Measurements from ENCODE around the gene PCDHA1.
A peak's percentile ranks its signal among the peaks of the same experiment; 100 is the strongest.
"Not testable (repeated sequence)": the region's sequence is repeated elsewhere in the genome, so short reads cannot be mapped to it uniquely, and the experiment has no call there.

Gene PCDHA1

DNA sequence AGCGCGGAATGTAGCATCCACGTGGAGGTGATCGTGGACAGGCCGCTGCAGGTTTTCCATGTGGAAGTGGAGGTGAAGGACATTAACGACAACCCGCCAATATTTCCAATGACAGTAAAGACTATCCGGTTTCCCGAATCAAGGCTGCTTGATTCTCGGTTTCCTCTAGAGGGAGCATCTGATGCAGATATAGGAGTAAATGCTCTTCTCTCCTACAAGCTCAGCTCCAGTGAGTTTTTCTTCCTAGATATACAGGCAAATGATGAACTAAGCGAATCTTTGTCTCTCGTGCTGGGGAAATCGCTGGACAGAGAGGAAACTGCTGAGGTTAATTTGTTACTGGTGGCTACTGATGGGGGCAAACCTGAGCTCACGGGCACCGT, 9.3 kb downstream of the PCDHA1 start:
- Histone ChIP-seq H3K4me1 (ENCODE audit: control insufficient read depth, insufficient read depth, low read length) (no peaks in the 10 kb centered on the region), H3K9me3 (ENCODE audit: control insufficient read depth, insufficient read depth, low read depth, low read length) (no peaks in the 10 kb centered on the region), H3K27ac (ENCODE audit: extremely low read depth, low read depth, low read length) (no peak overlapping the region), H3K4me3 (ENCODE audit: low read depth, low read length) (no peak overlapping the region), H3K36me3 (ENCODE audit: control insufficient read depth in 2 of 2, insufficient read depth in 1 of 2, low read length in 2 of 2) (no peaks in the 10 kb centered on the region)
- no peak for TF ChIP-seq ZNF707 (tag by site-specific recombination; IDR thresholded peaks at IDR 0.05)
- no peak for TF ChIP-seq ZNF610 (tag by site-specific recombination; IDR thresholded peaks at IDR 0.05; ENCODE audit: borderline replicate concordance)
- TF ChIP-seq, protein P1, sequence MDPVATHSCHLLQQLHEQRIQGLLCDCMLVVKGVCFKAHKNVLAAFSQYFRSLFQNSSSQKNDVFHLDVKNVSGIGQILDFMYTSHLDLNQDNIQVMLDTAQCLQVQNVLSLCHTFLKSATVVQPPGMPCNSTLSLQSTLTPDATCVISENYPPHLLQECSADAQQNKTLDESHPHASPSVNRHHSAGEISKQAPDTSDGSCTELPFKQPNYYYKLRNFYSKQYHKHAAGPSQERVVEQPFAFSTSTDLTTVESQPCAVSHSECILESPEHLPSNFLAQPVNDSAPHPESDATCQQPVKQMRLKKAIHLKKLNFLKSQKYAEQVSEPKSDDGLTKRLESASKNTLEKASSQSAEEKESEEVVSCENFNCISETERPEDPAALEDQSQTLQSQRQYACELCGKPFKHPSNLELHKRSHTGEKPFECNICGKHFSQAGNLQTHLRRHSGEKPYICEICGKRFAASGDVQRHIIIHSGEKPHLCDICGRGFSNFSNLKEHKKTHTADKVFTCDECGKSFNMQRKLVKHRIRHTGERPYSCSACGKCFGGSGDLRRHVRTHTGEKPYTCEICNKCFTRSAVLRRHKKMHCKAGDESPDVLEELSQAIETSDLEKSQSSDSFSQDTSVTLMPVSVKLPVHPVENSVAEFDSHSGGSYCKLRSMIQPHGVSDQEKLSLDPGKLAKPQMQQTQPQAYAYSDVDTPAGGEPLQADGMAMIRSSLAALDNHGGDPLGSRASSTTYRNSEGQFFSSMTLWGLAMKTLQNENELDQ (tag by site-specific recombination; IDR thresholded peaks at IDR 0.05; ENCODE audit: low read depth) = no peak
- TF ChIP-seq, protein P2, sequence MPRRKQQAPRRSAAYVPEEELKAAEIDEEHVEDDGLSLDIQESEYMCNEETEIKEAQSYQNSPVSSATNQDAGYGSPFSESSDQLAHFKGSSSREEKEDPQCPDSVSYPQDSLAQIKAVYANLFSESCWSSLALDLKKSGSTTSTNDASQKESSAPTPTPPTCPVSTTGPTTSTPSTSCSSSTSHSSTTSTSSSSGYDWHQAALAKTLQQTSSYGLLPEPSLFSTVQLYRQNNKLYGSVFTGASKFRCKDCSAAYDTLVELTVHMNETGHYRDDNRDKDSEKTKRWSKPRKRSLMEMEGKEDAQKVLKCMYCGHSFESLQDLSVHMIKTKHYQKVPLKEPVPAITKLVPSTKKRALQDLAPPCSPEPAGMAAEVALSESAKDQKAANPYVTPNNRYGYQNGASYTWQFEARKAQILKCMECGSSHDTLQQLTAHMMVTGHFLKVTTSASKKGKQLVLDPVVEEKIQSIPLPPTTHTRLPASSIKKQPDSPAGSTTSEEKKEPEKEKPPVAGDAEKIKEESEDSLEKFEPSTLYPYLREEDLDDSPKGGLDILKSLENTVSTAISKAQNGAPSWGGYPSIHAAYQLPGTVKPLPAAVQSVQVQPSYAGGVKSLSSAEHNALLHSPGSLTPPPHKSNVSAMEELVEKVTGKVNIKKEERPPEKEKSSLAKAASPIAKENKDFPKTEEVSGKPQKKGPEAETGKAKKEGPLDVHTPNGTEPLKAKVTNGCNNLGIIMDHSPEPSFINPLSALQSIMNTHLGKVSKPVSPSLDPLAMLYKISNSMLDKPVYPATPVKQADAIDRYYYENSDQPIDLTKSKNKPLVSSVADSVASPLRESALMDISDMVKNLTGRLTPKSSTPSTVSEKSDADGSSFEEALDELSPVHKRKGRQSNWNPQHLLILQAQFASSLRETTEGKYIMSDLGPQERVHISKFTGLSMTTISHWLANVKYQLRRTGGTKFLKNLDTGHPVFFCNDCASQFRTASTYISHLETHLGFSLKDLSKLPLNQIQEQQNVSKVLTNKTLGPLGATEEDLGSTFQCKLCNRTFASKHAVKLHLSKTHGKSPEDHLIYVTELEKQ (tag by site-specific recombination; IDR thresholded peaks at IDR 0.05; ENCODE audit: borderline replicate concordance) = no peak
- TF ChIP-seq, protein P3, sequence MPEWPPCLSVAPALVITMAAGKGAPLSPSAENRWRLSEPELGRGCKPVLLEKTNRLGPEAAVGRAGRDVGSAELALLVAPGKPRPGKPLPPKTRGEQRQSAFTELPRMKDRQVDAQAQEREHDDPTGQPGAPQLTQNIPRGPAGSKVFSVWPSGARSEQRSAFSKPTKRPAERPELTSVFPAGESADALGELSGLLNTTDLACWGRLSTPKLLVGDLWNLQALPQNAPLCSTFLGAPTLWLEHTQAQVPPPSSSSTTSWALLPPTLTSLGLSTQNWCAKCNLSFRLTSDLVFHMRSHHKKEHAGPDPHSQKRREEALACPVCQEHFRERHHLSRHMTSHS (tag by site-specific recombination; IDR thresholded peaks at IDR 0.05) = no peak
- TF ChIP-seq ZFHX2 (tag by site-specific recombination; conservative IDR thresholded peaks at IDR 0.05) = no peak
- no peak for TF ChIP-seq ZNF626 (tag by site-specific recombination; IDR thresholded peaks at IDR 0.05)
- TF ChIP-seq ZNF624 (tag by site-specific recombination; IDR thresholded peaks at IDR 0.05) = no peak
- no peak for TF ChIP-seq ZNF146 (tag by site-specific recombination; IDR thresholded peaks at IDR 0.05)
- TF ChIP-seq ZNF658 (tag by site-specific recombination; IDR thresholded peaks at IDR 0.05) = no peak
- no peak for TF ChIP-seq ZNF37A (tag by site-specific recombination; IDR thresholded peaks at IDR 0.05)
- TF ChIP-seq, protein P4, sequence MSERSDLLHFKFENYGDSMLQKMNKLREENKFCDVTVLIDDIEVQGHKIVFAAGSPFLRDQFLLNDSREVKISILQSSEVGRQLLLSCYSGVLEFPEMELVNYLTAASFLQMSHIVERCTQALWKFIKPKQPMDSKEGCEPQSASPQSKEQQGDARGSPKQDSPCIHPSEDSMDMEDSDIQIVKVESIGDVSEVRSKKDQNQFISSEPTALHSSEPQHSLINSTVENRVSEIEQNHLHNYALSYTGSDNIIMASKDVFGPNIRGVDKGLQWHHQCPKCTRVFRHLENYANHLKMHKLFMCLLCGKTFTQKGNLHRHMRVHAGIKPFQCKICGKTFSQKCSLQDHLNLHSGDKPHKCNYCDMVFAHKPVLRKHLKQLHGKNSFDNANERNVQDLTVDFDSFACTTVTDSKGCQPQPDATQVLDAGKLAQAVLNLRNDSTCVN (tag by site-specific recombination; optimal IDR thresholded peaks at IDR 0.05) = no peak
- ChIA-PET POLR2A (no interaction called here), CTCF (interaction anchor here (0.6 to 1.9 kb wide), 4 partner anchors 10 to 46 kb away, joined by 3 to 6 read pairs (median 4); partner anchors contain the start of genes PCDHA1 and PCDHA4)

DNA sequence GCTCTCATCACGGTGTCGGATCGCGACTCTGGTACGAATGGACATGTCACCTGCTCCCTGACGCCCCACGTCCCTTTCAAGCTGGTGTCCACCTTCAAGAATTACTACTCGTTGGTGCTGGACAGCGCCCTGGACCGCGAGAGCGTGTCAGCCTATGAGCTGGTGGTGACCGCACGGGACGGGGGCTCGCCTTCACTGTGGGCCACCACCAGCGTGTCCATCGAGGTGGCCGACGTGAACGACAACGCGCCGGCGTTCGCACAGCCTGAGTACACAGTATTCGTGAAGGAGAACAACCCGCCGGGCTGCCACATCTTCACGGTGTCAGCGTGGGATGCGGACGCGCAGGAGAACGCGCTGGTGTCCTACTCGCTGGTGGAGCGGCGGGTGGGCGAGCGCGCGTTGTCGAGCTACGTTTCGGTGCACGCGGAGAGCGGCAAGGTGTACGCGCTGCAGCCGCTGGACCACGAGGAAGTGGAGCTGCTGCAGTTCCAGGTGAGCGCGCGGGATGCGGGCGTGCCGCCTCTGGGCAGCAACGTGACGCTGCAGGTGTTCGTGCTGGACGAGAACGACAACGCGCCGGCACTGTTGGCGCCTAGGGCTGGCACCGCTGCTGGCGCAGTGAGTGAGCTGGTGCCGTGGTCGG, 10.3 kb downstream of the PCDHA1 start:
- H3K4me3 ChIP-seq (ENCODE audit: low read depth, low read length); POLR2A ChIA-PET; H3K27ac ChIP-seq (ENCODE audit: extremely low read depth, low read depth, low read length); H3K36me3 ChIP-seq (ENCODE audit: control insufficient read depth in 2 of 2, insufficient read depth in 1 of 2, low read length in 2 of 2); H3K4me1 ChIP-seq (ENCODE audit: control insufficient read depth, insufficient read depth, low read length); H3K9me3 ChIP-seq (ENCODE audit: control insufficient read depth, insufficient read depth, low read depth, low read length): not testable (repeated sequence)
- CTCF ChIA-PET = interaction anchor here (1.0 to 1.9 kb wide), 2 partner anchors 10 to 11 kb away, joined by 4 to 6 read pairs; partner anchors contain the start of genes PCDHA1 and PCDHA4
- TF ChIP-seq, protein P5, sequence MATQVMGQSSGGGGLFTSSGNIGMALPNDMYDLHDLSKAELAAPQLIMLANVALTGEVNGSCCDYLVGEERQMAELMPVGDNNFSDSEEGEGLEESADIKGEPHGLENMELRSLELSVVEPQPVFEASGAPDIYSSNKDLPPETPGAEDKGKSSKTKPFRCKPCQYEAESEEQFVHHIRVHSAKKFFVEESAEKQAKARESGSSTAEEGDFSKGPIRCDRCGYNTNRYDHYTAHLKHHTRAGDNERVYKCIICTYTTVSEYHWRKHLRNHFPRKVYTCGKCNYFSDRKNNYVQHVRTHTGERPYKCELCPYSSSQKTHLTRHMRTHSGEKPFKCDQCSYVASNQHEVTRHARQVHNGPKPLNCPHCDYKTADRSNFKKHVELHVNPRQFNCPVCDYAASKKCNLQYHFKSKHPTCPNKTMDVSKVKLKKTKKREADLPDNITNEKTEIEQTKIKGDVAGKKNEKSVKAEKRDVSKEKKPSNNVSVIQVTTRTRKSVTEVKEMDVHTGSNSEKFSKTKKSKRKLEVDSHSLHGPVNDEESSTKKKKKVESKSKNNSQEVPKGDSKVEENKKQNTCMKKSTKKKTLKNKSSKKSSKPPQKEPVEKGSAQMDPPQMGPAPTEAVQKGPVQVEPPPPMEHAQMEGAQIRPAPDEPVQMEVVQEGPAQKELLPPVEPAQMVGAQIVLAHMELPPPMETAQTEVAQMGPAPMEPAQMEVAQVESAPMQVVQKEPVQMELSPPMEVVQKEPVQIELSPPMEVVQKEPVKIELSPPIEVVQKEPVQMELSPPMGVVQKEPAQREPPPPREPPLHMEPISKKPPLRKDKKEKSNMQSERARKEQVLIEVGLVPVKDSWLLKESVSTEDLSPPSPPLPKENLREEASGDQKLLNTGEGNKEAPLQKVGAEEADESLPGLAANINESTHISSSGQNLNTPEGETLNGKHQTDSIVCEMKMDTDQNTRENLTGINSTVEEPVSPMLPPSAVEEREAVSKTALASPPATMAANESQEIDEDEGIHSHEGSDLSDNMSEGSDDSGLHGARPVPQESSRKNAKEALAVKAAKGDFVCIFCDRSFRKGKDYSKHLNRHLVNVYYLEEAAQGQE (tag by site-specific recombination; IDR thresholded peaks at IDR 0.05) = peak; percentile 52; the same call in 1 of the 2 replicates
